ENCODE data around the gene HSD17B3. TPM values are rescaled to one million over a fixed set of nuclear protein-coding genes. Genes with fewer than 3 reads are reported as not detected.

Gene HSD17B3
- total and polyA plus RNA-seq, 2 of the 13 experiments (the other 11 are each of a cell fraction or from before 2014, with no cell fraction given), result 0.12 TPM; not detected in 1

- TF ChIP-seq HINFP (CRISPR knock-in tag; IDR thresholded peaks at IDR 0.05; ENCODE audit: low read depth) (no peak), POGZ (CRISPR knock-in tag; IDR thresholded peaks at IDR 0.05) (no peak), TCF7 (IDR thresholded peaks at IDR 0.05; ENCODE audit: low read depth) (no peak), ZNF432 (CRISPR knock-in tag; IDR thresholded peaks at IDR 0.05; ENCODE audit: borderline replicate concordance) (no peak), STAG1 (CRISPR knock-in tag; IDR thresholded peaks at IDR 0.05) (peak; percentile 70), ARNTL (CRISPR knock-in tag; IDR thresholded peaks at IDR 0.05) (no peak), CBX2 (IDR thresholded peaks at IDR 0.05; ENCODE audit: low read depth, low read length) (no peak), CBX2 (CRISPR knock-in tag; IDR thresholded peaks at IDR 0.05; ENCODE audit: low read depth) (no peak), ZNF569 (CRISPR knock-in tag; IDR thresholded peaks at IDR 0.05; ENCODE audit: borderline replicate concordance) (no peak), ZNF333 (CRISPR knock-in tag; IDR thresholded peaks at IDR 0.05; ENCODE audit: borderline replicate concordance) (no peak), KDM4B (CRISPR knock-in tag; IDR thresholded peaks at IDR 0.05) (no peak), RAD21 (CRISPR knock-in tag; IDR thresholded peaks at IDR 0.05) (peak; percentile 37; the same call in 1 of the 2 replicates), KAT8 (CRISPR knock-in tag; IDR thresholded peaks at IDR 0.05) (no peak), REPIN1 (CRISPR knock-in tag; IDR thresholded peaks at IDR 0.05; ENCODE audit: borderline replicate concordance, low read depth) (no peak), XRCC5 (optimal IDR thresholded peaks at IDR 0.05; ENCODE audit: low read length) (peak; percentile 48), CTCF (CRISPR knock-in tag; IDR thresholded peaks at IDR 0.05) (peak; percentile 81), RBM22 (optimal IDR thresholded peaks at IDR 0.05; ENCODE audit: low read length) (peak; percentile 42)
Measured at GRCh38 chr9:96317335-96317980, 15.5 kb upstream of the HSD17B3 start (continued).

Measured in HepG2 (cell line).